Measurements from ENCODE around the gene LCN12.

- TF ChIP-seq, protein P1, sequence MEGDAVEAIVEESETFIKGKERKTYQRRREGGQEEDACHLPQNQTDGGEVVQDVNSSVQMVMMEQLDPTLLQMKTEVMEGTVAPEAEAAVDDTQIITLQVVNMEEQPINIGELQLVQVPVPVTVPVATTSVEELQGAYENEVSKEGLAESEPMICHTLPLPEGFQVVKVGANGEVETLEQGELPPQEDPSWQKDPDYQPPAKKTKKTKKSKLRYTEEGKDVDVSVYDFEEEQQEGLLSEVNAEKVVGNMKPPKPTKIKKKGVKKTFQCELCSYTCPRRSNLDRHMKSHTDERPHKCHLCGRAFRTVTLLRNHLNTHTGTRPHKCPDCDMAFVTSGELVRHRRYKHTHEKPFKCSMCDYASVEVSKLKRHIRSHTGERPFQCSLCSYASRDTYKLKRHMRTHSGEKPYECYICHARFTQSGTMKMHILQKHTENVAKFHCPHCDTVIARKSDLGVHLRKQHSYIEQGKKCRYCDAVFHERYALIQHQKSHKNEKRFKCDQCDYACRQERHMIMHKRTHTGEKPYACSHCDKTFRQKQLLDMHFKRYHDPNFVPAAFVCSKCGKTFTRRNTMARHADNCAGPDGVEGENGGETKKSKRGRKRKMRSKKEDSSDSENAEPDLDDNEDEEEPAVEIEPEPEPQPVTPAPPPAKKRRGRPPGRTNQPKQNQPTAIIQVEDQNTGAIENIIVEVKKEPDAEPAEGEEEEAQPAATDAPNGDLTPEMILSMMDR (IDR thresholded peaks at IDR 0.05) = no peak
- TF ChIP-seq POLR2A (IDR thresholded peaks at IDR 0.05) = no peak
Observed at GRCh38 chr9:136978865-136979544, 26.9 kb downstream of the LCN12 start.

Data from right lobe of liver (tissue), 4 donors.